Transverse colon (tissue), 4 donors: ENCODE results near the gene DBH.

Experiments used
- CTCF ChIP-seq, 5 experiments: fragments of 200-600 bp in 3 of 5; fragments of 450-650 bp in 2 of 5; sonication (generic) in 3 of 5; IDR thresholded peaks; 1 replicate in 2 of 5; 2 replicates in 3 of 5; pipeline ENCODE4 v1.5.1; 2016 to 2017; ENCODE audit warnings: antibody characterized with exemption in 5 of 5, inconsistent platforms in 3 of 5, mild to moderate bottlenecking in 2 of 5, moderate library complexity in 1 of 5
- EP300 ChIP-seq: sonication (generic); formaldehyde crosslinking; IDR thresholded peaks from one replicate; pipeline ENCODE4 v1.6.1; 2017; ENCODE audit warnings: antibody characterized with exemption, low read depth
- POLR2A ChIP-seq: fragments of 450-650 bp; IDR thresholded peaks from one replicate; pipeline ENCODE4 v1.6.1; 2016; ENCODE audit warnings: antibody characterized with exemption, mild to moderate bottlenecking, moderate library complexity
- POLR2AphosphoS5 ChIP-seq, 3 donors: sonication (generic); formaldehyde crosslinking; IDR thresholded peaks; one replicate each; pipeline ENCODE4 v1.6.1; 2016; ENCODE audit warnings: antibody characterized with exemption in 3 of 3

- TF ChIP-seq POLR2AphosphoS5 (IDR thresholded peaks at IDR 0.05) (no peak), CTCF (IDR thresholded peaks at IDR 0.05) (no peak), EP300 (no peak), POLR2A (no peak)
These were observed 2.5 kb upstream of the DBH start for GRCh38 chr9:133633681-133634080.
